H1 (cell line): ENCODE results near the gene MAGEA6. TPM values are rescaled to one million over a fixed set of nuclear protein-coding genes. Genes with fewer than 3 reads are reported as not detected.

Source experiments
- CTCF ChIA-PET: fragments of 300-600 bp; sonication (Branson Sonifier 250); formaldehyde crosslinking; loops from one replicate; lab custom pipeline; 2021; ENCODE audit not compliant: partially characterized antibody; lab: Charles Lee
- POLR2A ChIA-PET: fragments of 300-600 bp; sonication (Branson Sonifier 250); formaldehyde crosslinking; loops from one replicate; lab custom pipeline; 2021; ENCODE audit warnings: inconsistent platforms; ENCODE audit not compliant: partially characterized antibody; lab: Charles Lee
- DNase-seq, 2 experiments: peaks; one replicate each; pipeline versions ENCODE4 v3.0.0 to v3.0.0-alpha.2; 2010 to 2022; ENCODE audit warnings: low spot score in 2 of 2, low read depth in 1 of 2, mixed read lengths in 1 of 2
- FAIRE-seq: peaks from 2 replicates; lab custom pipeline; 2011; peaks lifted over from hg19 to GRCh38; lab: Jason Lieb, UNC
- H2AFZ ChIP-seq: 2 replicates; pipeline ENCODE4 v1.8.1; 2012; ENCODE audit warnings: low read length, inconsistent platforms
- H2AK5ac ChIP-seq: 2 replicates; pipeline ENCODE4 v1.6.1; 2013; ENCODE audit warnings: low read depth, low read length
- H2BK120ac ChIP-seq: replicated peaks from 2 replicates; pipeline ENCODE3; 2013; ENCODE audit warnings: low read depth, low read length, inconsistent platforms
- H2BK12ac ChIP-seq: 2 replicates; pipeline ENCODE4 v1.6.1; 2013; ENCODE audit warnings: low read depth, low read length
- H2BK15ac ChIP-seq: 2 replicates; pipeline ENCODE4 v1.6.1; 2013; ENCODE audit warnings: low read length
- H2BK20ac ChIP-seq: 2 replicates; pipeline ENCODE4 v1.6.1; 2013; ENCODE audit warnings: low read length
- H2BK5ac ChIP-seq: 2 replicates; pipeline ENCODE4 v1.6.1; 2013; ENCODE audit warnings: low read depth, low read length
- H3K14ac ChIP-seq: 2 replicates; pipeline ENCODE4 v1.6.1; 2013; ENCODE audit warnings: inconsistent platforms; ENCODE audit not compliant: insufficient read length
- H3K18ac ChIP-seq: 2 replicates; pipeline ENCODE4 v1.6.1; 2013; ENCODE audit warnings: low read length; ENCODE audit errors: extremely low read depth
- H3K23ac ChIP-seq: 2 replicates; pipeline ENCODE4 v1.6.1; 2013; ENCODE audit warnings: inconsistent platforms; ENCODE audit not compliant: insufficient read length
- H3K23me2 ChIP-seq: 2 replicates; pipeline ENCODE4 v1.6.1; 2013; ENCODE audit warnings: low read depth, low read length
- H3K27ac ChIP-seq: 2 replicates; pipeline ENCODE4 v1.6.1; 2011; ENCODE audit warnings: low read depth, low read length, inconsistent platforms
- H3K27me3 ChIP-seq, 4 experiments: replicated peaks in 1 of 4; 1 replicate in 1 of 4; 2 replicates in 3 of 4; pipeline versions ENCODE4 v1.6.1 to v1.8.1; 2011 to 2013; ENCODE audit warnings: low read length in 3 of 4, mild to moderate bottlenecking in 3 of 4, inconsistent platforms in 2 of 4, mixed read lengths in 2 of 4, moderate library complexity in 1 of 4; ENCODE audit not compliant: control insufficient read depth in 3 of 4, insufficient read depth in 3 of 4; ENCODE audit errors: extremely low read depth in 1 of 4
- H3K36me3 ChIP-seq, 4 experiments: 2 replicates each; pipeline versions ENCODE4 v1.6.1 to v1.8.1; 2011 to 2013; ENCODE audit warnings: mild to moderate bottlenecking in 4 of 4, low read length in 3 of 4, moderate library complexity in 2 of 4, control low read depth in 1 of 4, inconsistent platforms in 1 of 4; ENCODE audit not compliant: insufficient read depth in 4 of 4, control insufficient read depth in 2 of 4
- H3K4ac ChIP-seq: replicated peaks from 2 replicates; pipeline ENCODE3; 2013; ENCODE audit warnings: low read length, low read depth, mixed read lengths, inconsistent platforms; ENCODE audit not compliant: insufficient read length
- H3K4me1 ChIP-seq, 4 experiments: replicated peaks in 1 of 4; 1 replicate in 1 of 4; 2 replicates in 3 of 4; pipeline versions ENCODE4 v1.6.1 to v1.8.1; 2011 to 2013; ENCODE audit warnings: low read length in 3 of 4, inconsistent platforms in 2 of 4, mixed read lengths in 1 of 4; ENCODE audit not compliant: insufficient read depth in 4 of 4, control insufficient read depth in 3 of 4
- H3K4me2 ChIP-seq, 2 experiments: 2 replicates each; pipeline versions ENCODE4 v1.6.1 to v1.8.1; 2011 to 2013; ENCODE audit warnings: low read depth in 2 of 2, low read length in 2 of 2, control low read depth in 1 of 2, inconsistent platforms in 1 of 2, mild to moderate bottlenecking in 1 of 2; ENCODE audit not compliant: insufficient read depth in 1 of 2
- H3K4me3 ChIP-seq, 4 experiments: fragments of 200-600, 300-600 bp in 1 of 4; sonication (generic), shearing (Covaris generic), sonication (Bioruptor Twin) in 1 of 4; 2 replicates each; pipeline versions ENCODE4 v1.5.1 to v1.8.1; 2011 to 2016; ENCODE audit warnings: low read length in 4 of 4, low read depth in 3 of 4, control low read depth in 2 of 4, inconsistent platforms in 2 of 4, mild to moderate bottlenecking in 2 of 4, mixed read lengths in 1 of 4, moderate library complexity in 1 of 4; ENCODE audit not compliant: insufficient read depth in 2 of 4; ENCODE audit errors: extremely low read depth in 1 of 4
- H3K56ac ChIP-seq: replicated peaks from 2 replicates; pipeline ENCODE3; 2013; ENCODE audit warnings: low read depth, mild to moderate bottlenecking, mixed read lengths, low read length, inconsistent platforms; ENCODE audit not compliant: insufficient read length
- H3K79me1 ChIP-seq: 2 replicates; pipeline ENCODE4 v1.6.1; 2013; ENCODE audit warnings: low read depth, low read length, control low read depth
- H3K79me2 ChIP-seq, 2 experiments: 2 replicates each; pipeline versions ENCODE4 v1.6.1 to v1.8.1; 2012 to 2013; ENCODE audit warnings: low read length in 2 of 2, mild to moderate bottlenecking in 2 of 2, inconsistent platforms in 1 of 2; ENCODE audit not compliant: insufficient read depth in 2 of 2, control insufficient read depth in 1 of 2
- H3K9ac ChIP-seq, 4 experiments: replicated peaks in 1 of 4; 1 replicate in 1 of 4; 2 replicates in 3 of 4; pipeline versions ENCODE4 v1.6.1 to v1.8.1; 2011 to 2013; ENCODE audit warnings: low read depth in 3 of 4, low read length in 3 of 4, control low read depth in 2 of 4, mild to moderate bottlenecking in 2 of 4, moderate library complexity in 2 of 4, inconsistent platforms in 1 of 4; ENCODE audit errors: extremely low read depth in 1 of 4
- H3K9me3 ChIP-seq, 2 experiments: 2 replicates each; pipeline versions ENCODE4 v1.6.1 to v1.8.1; 2012 to 2013; ENCODE audit warnings: mild to moderate bottlenecking in 2 of 2, moderate library complexity in 2 of 2, control low read depth in 1 of 2, inconsistent platforms in 1 of 2, low read depth in 1 of 2, low read length in 1 of 2, mixed read lengths in 1 of 2; ENCODE audit not compliant: insufficient read depth in 2 of 2
- H4K20me1 ChIP-seq, 2 experiments: replicated peaks in 1 of 2; 2 replicates each; pipeline versions ENCODE3 to v1.8.1; 2011 to 2013; ENCODE audit warnings: inconsistent platforms in 2 of 2, low read length in 2 of 2, mild to moderate bottlenecking in 1 of 2; ENCODE audit not compliant: insufficient read depth in 2 of 2, control insufficient read depth in 1 of 2
- H4K5ac ChIP-seq: 2 replicates; pipeline ENCODE4 v1.6.1; 2013; ENCODE audit warnings: low read length, low read depth, mixed read lengths, inconsistent platforms; ENCODE audit not compliant: insufficient read length
- H4K8ac ChIP-seq: 2 replicates; pipeline ENCODE4 v1.8.0; 2013; ENCODE audit warnings: mild to moderate bottlenecking, moderate library complexity, low read length, inconsistent platforms; ENCODE audit not compliant: insufficient read depth; ENCODE audit errors: extremely low read depth
- H4K91ac ChIP-seq: replicated peaks from 2 replicates; pipeline ENCODE3; 2013; ENCODE audit warnings: low read length, mixed read lengths, inconsistent platforms; ENCODE audit not compliant: insufficient read length
- CHD2 ChIP-seq: IDR thresholded peaks from 2 replicates; pipeline ENCODE4 v1.6.1; 2012; ENCODE audit warnings: low read length, improper control_type of control experiment
- WGBS, 2 experiments: shearing (Covaris generic) in 1 of 2; methylation state at CpG; one replicate each; pipeline versions ENCODE4 v1.1.6 to v1.1.7; 2013 to 2015; ENCODE audit warnings: low lambda C conversion rate in 2 of 2, mixed read lengths in 2 of 2, inconsistent platforms in 1 of 2, low coverage in 1 of 2, missing lambda C conversion rate in 1 of 2; ENCODE audit not compliant: insufficient replicate concordance in 2 of 2, insufficient coverage in 1 of 2, insufficient read length in 1 of 2; ENCODE audit errors: extremely low coverage in 1 of 2, missing lambda C conversion rate in 1 of 2; 5-methylcytosine and 5-hydroxymethylcytosine counted together
- polyA plus RNA-seq, 7 experiments: library from polyadenylated mRNA; depleted of rRNA in 3 of 7; stranded (reverse) in 5 of 7; unstranded in 2 of 7; fragments of >200 nt in 5 of 7; fragments of 200-250 nt in 2 of 7; gene quantifications; 1 replicate in 5 of 7; 2 replicates in 1 of 7; 4 replicates in 1 of 7; pipeline versions ENCODE4 v1.2.1 to v1.2.3, GENCODE V29; 2011 to 2013; ENCODE audit warnings: missing spikeins in 2 of 7, mixed read lengths in 2 of 7
- total RNA-seq: library from RNA; stranded (reverse); fragmentation: NEBNext Ultra II Directional; extraction: Animal tissue kit (Norgen Biotek cat#: 25700); gene quantifications from 2 replicates; pipeline ENCODE4 v1.2.1, GENCODE V29; 2021

Gene MAGEA6
- total and polyA plus RNA-seq, 2 of the 8 experiments (the other 6 are each of a cell fraction or from before 2014, with no cell fraction given) = 0.08 TPM; not detected in 1

DNA sequence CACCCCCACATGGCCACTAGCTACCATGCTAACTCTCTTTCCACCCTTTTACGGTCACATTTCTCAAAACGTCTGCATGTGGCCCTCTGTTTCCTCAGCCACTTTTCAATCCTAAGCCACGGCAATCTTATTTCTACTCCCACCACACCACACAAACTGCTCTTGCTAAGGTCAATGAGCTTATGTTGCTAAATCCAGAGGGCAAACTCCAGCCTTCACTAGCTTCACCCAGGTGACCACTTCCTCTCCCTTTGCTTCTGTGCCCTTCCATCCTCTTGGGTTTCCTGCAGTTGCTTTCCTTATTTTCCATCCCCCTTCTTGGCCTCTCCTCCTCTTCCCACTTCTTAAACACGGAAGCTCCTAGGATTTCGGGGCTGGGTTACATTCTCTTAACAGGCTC lies 44.6 kb upstream of the MAGEA6 start:
- Histone ChIP-seq H3K23ac (no peak overlapping the region), H3K56ac (no peak overlapping the region), H4K8ac (no peak overlapping the region), H3K18ac (no peak overlapping the region), H3K9me3 (no peaks in the 10 kb centered on the region), H3K14ac (no peak overlapping the region), H4K5ac (no peak overlapping the region), H3K4me2 (no peak overlapping the region), H3K79me1 (no peaks in the 10 kb centered on the region), H2BK5ac (no peak overlapping the region), H3K27me3 (no peaks in the 10 kb centered on the region), H3K4me1 (no peaks in the 10 kb centered on the region), H2BK12ac (no peak overlapping the region), H3K4me3 (no peak overlapping the region), H3K27ac (no peak overlapping the region), H2BK20ac (no peak overlapping the region), H3K79me2 (no peaks in the 10 kb centered on the region), H4K91ac (no peak overlapping the region), H2AK5ac (no peak overlapping the region), H2BK15ac (no peak overlapping the region), H3K9ac (no peak overlapping the region), H3K4ac (no peak overlapping the region), H4K20me1 (no peaks in the 10 kb centered on the region), H3K36me3 (no peaks in the 10 kb centered on the region), H3K23me2 (no peaks in the 10 kb centered on the region), H2BK120ac (no peak overlapping the region), H2AFZ (no peak overlapping the region)
- no peak for DNase-seq
- 91% methylated on average over 5 of the region's 5 CpGs; no CpG with 5 or more reads in 1 of the 2 experiments for WGBS, 2 experiments
- no peak for FAIRE-seq
- POLR2A ChIA-PET = no interaction called here
- CTCF ChIA-PET = interaction anchor here (0.8 to 1.8 kb wide), 3 partner anchors 156 to 1088 kb away, joined by 3 to 4 read pairs (median 4); no protein-coding TSS in a partner anchor
- no peak for TF ChIP-seq CHD2
